Measurements from ENCODE around the gene DMRTA2. TPM values are rescaled to one million over a fixed set of nuclear protein-coding genes. Genes with fewer than 3 reads are reported as not detected.

The DMRTA2 gene
- total and polyA plus RNA-seq, 11 donors: 0.10 TPM; not detected in 10

GRCh38 chr1:50418600-50419109 lies 4.6 kb downstream of the DMRTA2 start:
- intact Hi-C loops (cut with DNase I): no loop called here
- 1 to 3% (median 2%) methylated on average over 19 to 64 of the region's 64 CpGs for WGBS, 4 donors
- DNase-seq: peak in 1 of 5 donors; percentile 60
- peak overlapping the region in 11 of 12 donors; percentile 24 to 48 (median 33) for H3K4me3 ChIP-seq
- ATAC-seq: peak in 2 of 4 donors; percentile 43 to 49
- peaks cover 65 to 100% (median 92%) of the 10 kb centered on the region in 9 donors for H3K27me3 ChIP-seq
- H3K36me3 ChIP-seq: no peaks in the 10 kb centered on the region
- no peaks in the 10 kb centered on the region for H3K9me3 ChIP-seq
- H3K4me1 ChIP-seq: peaks cover 0 to 69% (median 28%) of the 10 kb centered on the region in 12 donors
- no peak overlapping the region for H3K27ac ChIP-seq
- TF ChIP-seq POLR2A (IDR thresholded peaks at IDR 0.05) (no peak), CTCF (IDR thresholded peaks at IDR 0.05) (no peak)

- TF ChIP-seq POLR2A (IDR thresholded peaks at IDR 0.05) (no peak), CTCF (IDR thresholded peaks at IDR 0.05) (no peak)
- ATAC-seq: no peak
- Histone ChIP-seq H3K9me3 (peaks cover 0 to 5% (median 0%) of the 10 kb centered on the region in 12 donors), H3K27ac (no peak overlapping the region), H3K27me3 (peaks cover 62 to 99% (median 87%) of the 10 kb centered on the region in 9 donors), H3K4me1 (peaks cover 0 to 63% (median 22%) of the 10 kb centered on the region in 12 donors), H3K36me3 (no peaks in the 10 kb centered on the region), H3K4me3 (peak overlapping the region in 9 of 12 donors; percentile 24 to 48 (median 40))
- no peak for DNase-seq
- intact Hi-C loops (cut with DNase I): no loop called here
- WGBS, 4 donors: 7 to 11% (median 10%) methylated on average over 16 to 20 of the region's 20 CpGs
Observed at GRCh38 chr1:50417946-50418599, 5.2 kb downstream of the DMRTA2 start.

- intact Hi-C loops (cut with DNase I): no loop called here
- H3K36me3 ChIP-seq: no peaks in the 10 kb centered on the region
- H3K4me1 ChIP-seq: peaks cover 0 to 57% (median 17%) of the 10 kb centered on the region in 12 donors
- DNase-seq: no peak
- H3K4me3 ChIP-seq: peak overlapping the region in 1 of 12 donors; percentile 17
- H3K9me3 ChIP-seq: peaks cover 0 to 10% (median 0%) of the 10 kb centered on the region in 12 donors
- ATAC-seq: no peak
- peaks cover 58 to 99% (median 81%) of the 10 kb centered on the region in 9 donors for H3K27me3 ChIP-seq
- TF ChIP-seq POLR2A (IDR thresholded peaks at IDR 0.05) (no peak), CTCF (IDR thresholded peaks at IDR 0.05) (no peak)
- H3K27ac ChIP-seq: no peak overlapping the region
- 6 to 13% (median 8%) methylated on average over 18 to 23 of the region's 23 CpGs for WGBS, 4 donors
Observed at GRCh38 chr1:50417507-50417906, 5.7 kb downstream of the DMRTA2 start.

Measured in heart left ventricle (tissue), 16 donors.